ENCODE measurements around the gene MOSPD3.
"Not testable (repeated sequence)": the region's sequence is repeated elsewhere in the genome, so short reads cannot be mapped to it uniquely, and the experiment has no call there.

MOSPD3 gene, protein sequence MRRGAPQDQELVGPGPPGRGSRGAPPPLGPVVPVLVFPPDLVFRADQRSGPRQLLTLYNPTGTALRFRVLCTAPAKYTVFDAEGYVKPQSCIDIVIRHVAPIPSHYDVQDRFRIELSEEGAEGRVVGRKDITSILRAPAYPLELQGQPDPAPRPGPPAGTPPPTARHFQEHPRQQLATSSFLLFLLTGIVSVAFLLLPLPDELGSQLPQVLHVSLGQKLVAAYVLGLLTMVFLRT

DNA sequence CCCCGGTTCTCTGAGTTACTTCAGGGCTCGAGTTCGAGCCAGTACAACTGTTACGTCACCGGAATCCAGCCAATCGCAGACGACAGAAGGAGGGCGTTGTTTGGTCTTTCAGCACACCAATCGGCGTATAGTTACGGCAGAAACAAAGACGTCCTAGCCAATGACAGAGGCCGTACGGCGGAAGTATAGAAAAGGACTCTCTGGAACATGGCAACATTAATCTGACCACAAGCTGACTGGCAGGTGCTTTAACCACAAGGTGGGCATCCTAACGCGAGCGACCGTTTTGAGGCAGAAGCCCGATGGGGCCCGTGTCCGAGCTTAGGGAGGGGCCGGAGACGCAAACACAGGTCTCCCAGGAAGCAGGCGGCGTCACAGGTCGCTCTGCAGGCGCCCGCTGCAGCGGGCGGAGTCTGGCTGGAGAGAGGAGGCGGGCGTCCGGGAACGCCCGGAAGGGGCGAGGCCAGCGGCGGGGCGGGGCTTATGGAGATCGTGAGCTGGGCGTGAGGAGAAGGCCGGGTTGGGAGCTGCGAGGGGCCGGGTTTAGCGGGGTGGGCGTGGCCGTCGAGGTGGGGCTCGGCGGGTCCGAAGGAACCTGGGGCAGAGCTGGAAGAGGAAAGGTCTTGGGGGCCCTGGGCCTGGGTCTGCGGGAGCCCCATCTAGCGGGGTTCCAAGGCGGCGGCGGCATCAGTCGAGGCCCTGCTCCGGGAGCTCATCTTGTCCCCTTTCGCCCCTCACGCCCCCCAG, at the start of gene MOSPD3:
Gene MOSPD3 (plus strand): TSS at position 558 of the 747 bp plus-strand sequence. CDS start 252 bp downstream, outside the sequence.
- intact Hi-C loops (cut with DNase I): loop anchor here (5.0 kb wide), 1 partner anchor 60 kb away; the partner anchor contains the start of gene GNB2
- peak; percentile 97 to 100 (median 98) for DNase-seq

DNA sequence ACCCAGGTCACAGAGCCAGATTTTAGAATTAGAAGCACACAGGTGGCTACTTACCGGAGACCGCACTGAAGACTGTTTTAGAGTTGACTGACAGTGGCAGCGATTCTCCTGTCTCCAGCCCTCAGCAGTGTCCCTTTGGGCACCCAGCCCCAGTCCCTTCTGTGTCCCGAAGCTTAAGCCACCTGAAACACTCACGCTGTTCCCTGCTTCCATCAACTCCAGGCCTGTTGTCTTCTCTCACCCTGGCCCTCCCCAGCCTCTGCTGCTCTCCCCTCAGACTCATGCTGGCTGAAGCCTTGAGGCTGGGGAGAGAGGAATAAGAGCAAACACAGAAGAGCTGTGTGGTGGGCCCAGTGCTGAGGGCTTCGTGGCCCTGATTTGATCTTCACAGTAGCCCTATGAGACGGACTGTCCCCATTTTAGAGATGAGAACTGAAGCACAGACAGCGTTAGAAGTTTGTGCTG, 49.2 kb upstream of the MOSPD3 start:
- intact Hi-C loops (cut with DNase I): no loop called here
- peak in 2 of 10 donors; percentile 20 to 48 for DNase-seq

DNA sequence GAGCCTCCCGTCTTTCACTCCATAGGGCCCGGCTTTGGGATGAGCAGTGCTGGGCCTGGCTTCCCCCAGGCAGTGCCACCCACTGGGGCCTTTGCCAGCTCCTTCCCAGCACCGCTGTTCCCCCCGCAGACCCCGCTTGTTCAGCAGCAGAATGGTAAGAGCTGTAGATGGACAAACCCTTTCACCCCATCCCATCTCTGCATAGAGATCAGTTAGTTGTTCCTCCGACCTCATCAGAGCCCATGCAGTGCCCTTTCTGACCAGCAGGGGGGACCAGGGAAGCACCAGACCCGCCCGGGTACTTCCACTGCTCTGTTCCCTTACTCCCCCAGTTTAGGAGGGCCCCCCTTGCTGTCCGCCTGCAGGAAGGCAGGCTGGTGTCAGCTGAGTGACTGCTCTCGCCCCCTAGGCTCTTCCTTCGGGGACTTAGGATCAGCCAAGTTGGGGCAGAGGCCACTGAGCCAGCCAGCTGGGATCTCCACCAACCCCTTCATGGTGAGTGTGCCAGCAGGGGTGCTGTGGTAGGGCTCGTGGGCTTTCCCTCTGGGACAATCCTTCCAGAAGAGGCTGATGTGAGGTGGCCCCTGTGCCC, 48.4 kb upstream of the MOSPD3 start:
- intact Hi-C loops (cut with DNase I): no loop called here
- DNase-seq: peak; percentile 58 to 97 (median 84)

DNA sequence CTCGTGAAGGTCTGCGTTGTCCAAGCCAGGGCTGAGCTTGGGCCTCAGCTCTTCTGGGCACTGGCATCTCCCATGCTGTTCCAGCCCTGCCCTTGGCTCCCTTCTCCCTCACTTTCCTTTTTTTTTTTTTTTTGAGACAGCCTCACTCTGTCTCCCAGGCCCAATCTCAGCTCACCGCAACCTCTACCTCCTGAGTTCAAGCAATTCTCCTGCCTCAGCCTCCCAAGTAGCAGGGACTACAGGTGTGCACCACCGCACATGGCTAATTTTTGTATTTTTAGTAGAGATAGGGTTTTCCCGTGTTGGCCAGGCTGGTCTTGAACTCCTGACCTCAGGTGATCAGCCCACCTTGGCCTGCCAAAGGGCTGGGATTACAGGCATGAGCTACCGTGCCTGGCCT, 47.9 kb upstream of the MOSPD3 start:
- intact Hi-C loops (cut with DNase I); DNase-seq: not testable (repeated sequence)

DNA sequence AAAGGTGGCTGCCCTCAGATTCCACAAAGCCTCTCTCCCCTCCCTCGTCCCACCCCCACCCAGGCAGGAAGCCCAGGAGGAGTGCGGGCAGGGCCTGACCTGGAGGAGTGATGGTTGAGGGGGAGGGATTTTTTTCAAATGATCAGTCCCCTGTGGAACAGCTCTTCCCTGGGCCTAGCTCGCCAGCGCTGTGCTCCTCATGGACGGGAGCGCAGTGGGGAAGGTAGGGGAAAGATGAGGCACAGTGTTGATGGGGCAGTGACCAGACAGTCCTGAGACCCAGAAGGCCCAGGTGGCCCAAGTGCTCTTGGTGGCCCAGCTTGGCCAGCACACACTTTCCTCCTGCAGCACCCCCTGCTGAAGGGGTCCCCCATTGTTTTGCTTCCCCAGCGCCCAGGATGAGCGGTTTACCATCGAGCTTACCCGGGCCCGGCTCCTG, 47.2 kb upstream of the MOSPD3 start:
- DNase-seq: peak in 2 of 10 donors; percentile 63 to 74
- intact Hi-C loops (cut with DNase I): no loop called here

DNA sequence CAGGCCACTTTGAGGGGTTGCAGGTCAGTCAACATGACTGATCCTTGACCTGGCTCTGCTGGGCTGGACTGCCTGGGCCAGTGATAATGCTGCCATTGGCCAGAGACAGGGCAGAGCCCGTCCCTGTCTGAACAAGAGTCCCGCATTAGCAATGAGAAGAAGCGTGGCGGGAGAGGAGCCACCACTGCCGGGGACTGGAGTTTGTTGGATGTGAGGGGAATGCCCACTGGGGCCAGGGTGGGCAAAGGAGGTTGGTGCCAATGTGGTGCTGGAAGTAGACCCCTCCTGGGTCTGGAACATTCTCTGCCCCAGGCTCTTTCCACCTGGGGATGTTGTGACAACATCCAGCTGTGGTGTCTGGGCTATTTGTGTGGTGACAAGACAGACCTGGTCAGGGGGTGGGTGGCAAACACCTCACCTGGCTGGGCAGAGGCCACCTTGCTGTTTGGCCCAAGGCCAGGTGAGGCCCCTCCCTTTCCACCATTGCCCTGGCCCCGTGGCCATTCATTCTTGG, 46.3 kb upstream of the MOSPD3 start:
- intact Hi-C loops (cut with DNase I): no loop called here
- DNase-seq: peak in 2 of 10 donors; percentile 66 to 70

DNA sequence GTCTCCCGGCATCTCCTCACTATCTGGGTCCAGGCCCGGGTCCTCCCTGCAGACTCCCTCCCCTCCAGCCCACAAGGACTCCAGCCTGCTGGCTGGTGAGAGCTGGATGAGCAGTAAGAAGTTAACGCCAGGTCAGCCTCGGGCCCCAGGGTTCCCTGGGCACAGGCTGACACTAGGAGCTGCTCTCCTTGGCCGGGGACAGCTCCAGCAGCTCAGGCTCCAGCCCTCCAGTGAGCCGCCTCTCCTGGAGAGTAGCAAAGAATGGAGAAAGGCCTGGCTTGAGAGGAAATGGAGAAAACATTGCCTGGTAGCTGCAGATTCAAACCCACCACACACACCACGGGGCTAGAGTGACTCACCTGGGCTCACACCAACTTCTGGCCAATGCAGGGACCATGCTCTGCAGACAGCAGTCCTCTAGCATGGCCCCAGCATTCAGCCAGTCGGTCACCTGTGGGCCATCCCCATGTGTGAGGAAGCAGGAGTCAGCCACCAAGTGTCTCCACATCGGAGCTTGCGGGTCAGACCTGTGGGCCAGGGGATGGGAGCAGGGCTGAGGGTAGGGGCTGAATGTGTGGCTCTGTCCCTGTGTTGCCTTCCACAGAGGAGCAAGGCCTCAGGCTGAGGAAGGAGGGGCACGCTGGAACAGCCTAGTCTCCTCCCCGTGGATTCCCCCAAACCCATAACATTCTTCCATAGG, 45.2 kb upstream of the MOSPD3 start:
- intact Hi-C loops (cut with DNase I): no loop called here
- DNase-seq: peak in 2 of 10 donors; percentile 57 to 63

DNA sequence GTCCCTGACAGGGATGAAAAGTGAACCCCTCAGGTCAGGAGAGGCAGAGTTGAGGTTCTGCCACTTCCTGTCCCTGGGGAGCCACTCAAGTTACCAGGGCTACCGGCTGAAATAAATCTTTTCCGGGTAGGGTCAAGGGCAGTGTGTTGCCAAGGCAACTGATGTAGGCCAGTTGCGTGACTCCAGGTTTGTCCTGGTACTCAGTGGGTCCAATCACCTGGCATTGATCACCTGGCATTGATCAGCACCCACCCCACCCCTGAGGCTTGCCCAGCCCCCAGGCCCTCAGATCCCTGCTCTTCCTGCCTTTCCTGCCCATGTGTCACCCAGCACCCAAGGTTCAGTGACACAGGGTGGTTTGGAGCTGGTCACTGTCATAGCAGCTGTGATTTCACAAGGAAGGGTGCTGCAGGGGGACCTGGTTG, 44.6 kb upstream of the MOSPD3 start:
- intact Hi-C loops (cut with DNase I): no loop called here
- DNase-seq: peak in 2 of 10 donors; percentile 29 to 57

DNA sequence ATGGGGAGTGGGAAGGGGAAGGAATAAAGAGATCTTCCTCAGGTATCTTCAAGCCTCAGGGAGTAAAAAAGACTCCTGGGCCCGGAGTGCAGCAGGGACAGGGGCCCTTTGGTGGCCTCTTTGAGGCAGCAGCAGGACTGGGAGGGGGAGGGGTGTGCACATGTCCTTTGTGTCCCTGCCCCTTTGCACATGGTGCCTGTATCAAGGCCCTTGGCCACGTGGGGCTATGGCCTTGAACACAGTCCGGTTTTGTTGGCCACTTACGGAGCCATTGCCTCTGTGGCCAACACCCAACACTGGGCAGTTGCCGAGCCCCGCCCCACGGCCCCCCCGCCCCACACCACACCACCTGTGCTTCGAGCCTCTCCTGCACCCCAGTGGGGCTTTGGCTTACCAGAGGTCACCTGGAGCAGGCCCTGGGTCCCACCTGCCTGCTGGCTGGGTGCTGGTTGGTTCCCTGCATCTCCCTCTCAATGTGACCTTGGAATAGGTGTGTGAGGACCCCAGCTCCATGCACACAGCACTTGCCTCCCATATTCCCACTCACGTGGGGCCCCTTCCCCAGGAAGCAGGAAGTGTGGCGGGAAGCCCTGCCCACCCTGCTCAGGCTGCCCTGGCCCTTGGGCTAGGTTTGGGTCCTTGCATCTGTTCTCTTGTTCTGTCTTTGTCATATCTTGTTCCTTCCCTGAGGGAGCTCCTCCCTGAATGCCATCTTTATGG, 44.0 kb upstream of the MOSPD3 start:
- peak in 2 of 10 donors; percentile 59 to 70 for DNase-seq
- intact Hi-C loops (cut with DNase I): no loop called here

DNA sequence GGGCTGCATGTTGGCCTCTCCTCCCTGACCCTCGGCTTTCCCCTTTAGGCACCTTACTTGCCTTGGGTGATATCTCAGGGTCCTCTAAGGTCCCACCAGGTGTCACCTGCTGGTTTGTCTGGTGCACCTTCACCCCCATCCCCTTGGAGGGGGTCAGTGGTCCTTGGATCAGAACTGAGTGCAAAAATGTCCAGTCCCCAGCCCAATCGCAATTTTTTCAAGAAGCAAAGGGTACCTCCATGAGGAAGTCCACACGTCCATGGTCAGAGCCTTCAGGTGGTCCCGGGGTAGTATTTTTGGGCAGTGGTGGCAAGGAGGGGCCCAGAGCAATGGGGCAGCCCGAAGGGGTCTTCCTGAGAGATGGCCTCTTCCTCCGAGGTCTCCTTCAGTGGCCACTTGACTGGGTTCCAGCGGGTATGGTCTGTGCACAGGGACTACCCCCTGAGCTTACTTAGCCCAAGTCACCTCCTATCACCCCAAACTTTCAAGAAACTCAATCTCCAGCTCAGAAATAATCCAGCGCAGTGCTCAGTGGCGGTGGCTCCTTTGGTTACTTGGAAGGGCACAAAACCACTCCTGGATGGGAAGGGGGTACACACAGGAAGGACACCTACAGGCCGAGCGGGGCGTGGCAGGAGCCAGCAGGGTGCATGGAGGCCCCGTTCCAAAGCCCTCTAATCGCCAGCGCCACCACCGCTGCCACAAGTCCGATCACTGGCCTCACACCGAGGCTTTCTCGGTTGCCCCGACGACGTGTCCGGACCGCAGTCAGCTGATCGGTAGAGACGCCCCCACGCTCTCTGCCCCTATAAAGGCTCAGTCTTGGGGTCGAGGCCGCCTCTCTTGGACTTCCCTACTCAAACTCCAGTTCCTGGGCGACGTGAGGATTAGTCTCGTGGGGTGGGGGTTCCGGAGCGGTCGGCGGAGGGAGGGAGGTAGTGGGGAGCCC, 43.2 kb upstream of the MOSPD3 start:
- intact Hi-C loops (cut with DNase I): no loop called here
- peak; percentile 44 to 92 (median 60) for DNase-seq

DNA sequence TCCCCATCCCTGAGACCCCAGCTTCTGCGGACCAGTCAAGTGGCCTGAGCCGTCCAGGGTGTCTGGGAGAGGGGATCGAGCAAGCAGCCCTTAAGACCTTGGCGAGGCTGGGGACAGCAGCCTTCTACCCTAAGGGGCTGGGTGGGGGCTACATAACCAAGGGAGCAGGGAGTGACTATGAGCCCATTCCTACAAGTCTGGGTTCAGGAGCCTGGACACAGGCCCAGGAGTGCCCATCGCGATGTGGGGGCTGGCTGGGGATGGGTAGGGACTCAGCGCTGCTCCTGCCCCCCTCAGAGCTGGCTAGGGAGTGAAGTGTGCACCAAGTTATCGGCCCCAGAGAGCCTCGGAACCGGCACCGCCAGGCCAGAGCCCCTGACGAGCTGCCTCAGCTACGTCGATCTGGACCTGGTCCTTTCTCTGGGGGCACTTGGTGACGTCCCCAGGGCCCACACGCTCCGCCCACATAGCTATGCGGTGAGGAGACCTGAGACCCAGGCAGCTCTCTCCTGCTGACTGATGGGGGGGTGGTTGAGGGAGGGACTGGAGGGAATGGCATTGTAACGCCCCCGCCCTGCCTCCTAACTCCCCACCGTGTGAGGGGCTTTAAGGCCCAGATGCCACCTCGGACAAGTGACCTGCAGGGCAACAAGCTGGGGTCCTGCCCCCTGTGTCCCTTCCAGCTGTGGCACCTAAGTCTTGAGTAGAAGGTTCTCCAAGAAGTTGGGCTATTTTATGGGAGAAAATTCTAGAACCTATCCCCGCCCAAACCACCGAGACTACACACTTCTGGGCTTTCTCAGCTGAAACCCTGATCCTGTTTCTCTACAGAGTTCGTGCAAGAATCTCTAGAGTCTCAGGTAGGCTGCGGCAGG, 41.1 kb upstream of the MOSPD3 start:
- intact Hi-C loops (cut with DNase I): no loop called here
- peak in 2 of 10 donors; percentile 41 to 70 for DNase-seq

DNA sequence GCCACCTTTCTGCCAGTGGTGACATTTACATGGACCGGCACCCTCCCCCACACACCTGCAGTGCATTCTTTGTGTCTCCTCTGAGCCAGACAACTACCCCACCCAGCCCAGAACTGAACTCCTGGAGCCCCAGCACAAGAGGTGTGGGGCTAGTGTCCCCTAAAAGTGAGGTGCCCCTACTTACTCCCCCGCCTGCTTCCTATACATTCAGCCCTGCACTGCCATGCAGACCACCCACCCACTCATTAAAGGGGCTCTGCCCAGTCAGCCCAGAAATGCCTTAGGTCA, 40.6 kb upstream of the MOSPD3 start:
- peak in 1 of 10 donors; percentile 38 for DNase-seq
- intact Hi-C loops (cut with DNase I): no loop called here

DNA sequence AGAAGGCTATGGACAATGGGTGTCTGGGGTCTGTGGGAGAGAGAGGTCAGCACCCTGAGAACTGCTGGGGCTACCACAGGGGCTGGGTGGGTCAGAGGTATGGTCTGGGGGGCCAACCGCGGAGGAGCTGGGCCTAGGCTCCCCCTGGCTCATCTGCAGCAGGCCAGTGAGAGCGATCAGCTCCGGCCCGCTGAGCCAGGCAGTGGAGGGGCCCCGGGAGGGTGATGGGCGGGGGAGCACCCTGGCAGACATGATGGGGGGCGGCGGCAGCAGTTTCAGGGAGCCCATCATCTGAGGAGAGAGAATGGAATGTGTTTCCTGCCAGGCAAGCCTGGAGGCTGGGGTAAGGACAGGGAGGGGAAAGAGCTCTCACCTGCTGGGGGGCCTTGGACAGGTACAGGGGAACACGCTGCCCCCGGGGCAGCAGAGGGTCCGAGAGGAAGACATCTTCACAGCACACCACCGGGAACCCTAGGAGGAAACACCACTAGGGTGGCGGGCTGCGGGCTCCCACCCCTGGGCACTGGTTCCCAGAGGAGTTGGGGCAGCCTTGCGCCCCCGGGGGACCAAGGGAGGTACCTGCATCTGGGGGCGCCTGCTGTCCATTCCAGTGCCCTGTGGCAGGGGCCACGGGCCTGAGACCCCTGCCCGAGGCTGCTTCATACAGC, 39.9 kb upstream of the MOSPD3 start:
- DNase-seq: peak in 2 of 10 donors; percentile 51 to 59
- intact Hi-C loops (cut with DNase I): no loop called here

DNA sequence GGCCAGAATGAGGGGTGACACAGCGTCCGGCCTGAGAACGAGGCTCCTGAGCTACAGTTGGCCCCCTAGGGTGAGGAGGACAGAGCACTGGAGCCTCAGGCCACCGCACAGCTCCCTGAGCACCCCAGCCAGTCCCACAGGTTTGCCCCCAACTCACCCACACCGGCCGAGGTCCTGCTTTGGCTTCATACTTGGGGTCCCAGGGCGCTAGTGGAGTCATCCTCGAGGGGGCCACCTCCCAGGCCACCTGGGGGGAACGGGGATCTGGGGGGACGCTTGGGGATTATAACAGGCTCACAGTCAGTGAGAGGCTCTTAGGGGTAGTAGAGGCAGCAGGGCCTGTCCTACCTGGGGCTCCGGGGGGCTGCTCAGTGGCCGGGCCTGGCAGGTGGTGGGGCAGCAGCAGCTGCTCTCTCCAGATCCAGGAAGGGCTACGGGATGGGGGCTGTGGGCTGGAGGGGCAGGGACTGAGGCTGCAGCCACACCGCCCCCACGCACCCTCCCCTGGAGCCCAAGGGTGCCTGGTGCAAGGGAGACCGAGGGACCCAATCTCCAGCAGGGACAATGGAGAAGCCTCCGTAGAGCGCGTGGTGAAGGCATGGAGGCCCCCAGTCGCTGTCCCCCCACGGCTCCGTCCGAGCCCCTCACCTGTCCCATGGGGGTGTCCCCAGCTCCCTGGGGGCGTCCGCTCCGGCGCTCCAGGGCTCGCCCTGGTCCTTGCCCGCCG, 39.2 kb upstream of the MOSPD3 start:
- DNase-seq: peak in 2 of 10 donors; percentile 73 to 83
- intact Hi-C loops (cut with DNase I): no loop called here

DNA sequence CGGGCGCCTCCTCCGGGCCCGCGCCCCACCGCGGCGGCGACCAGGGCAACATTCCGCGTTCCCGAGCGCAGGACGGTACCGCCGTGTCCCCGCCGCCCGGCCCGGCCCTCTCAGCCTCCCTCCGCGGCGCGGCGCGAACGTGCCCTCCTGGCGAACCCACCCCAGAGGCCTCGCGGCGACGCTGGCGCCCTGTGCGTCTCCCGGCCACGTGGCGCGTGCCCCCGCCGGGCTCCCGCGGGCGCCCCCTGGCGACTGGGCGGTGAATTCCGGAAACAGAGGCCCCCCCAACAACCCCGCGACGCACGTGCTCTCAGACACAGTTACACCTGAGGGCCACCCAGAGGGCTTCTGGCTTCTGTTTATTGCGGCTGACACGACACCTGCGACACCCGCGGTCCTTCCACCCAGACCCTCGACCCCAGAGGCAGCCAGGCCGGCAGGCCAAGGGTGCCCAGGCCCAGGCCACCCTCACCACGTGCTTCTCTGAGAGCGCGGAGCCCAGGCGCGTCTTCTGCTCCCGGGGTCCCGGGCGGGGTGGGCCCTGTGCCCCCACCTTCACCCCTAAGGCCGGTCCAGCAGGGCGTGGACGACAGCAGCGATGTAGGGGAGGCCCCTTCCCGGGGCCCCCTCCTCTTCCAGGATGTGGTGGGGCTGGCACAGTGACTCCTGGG, 38.5 kb upstream of the MOSPD3 start, which contains the start of gene SAP25:
Gene SAP25 (minus strand): TSS at position 210 of the 671 bp plus-strand sequence. CDS start 158 bp downstream, at position 52.
- DNase-seq: peak in 2 of 10 donors; percentile 68 to 73
- intact Hi-C loops (cut with DNase I): no loop called here

Measured in posterior cingulate gyrus (tissue), 11 donors.